DND-41 (cell line): ENCODE results near the gene LMO1.

Experiments used
- CTCF ChIP-seq: IDR thresholded peaks from 2 replicates; pipeline ENCODE4 v1.5.1; 2012; ENCODE audit warnings: borderline replicate concordance, low read length, moderate library complexity, mild to moderate bottlenecking; ENCODE audit not compliant: poor library complexity, severe bottlenecking; ENCODE audit errors: extremely low read depth
- EZH2 ChIP-seq: IDR thresholded peaks from 3 replicates; pipeline ENCODE4 v1.6.1; 2012; ENCODE audit warnings: borderline replicate concordance, low read depth, mild to moderate bottlenecking, moderate library complexity, low read length, inconsistent platforms; ENCODE audit not compliant: severe bottlenecking

- TF ChIP-seq CTCF (no peak), EZH2 (no peak)
Measured at GRCh38 chr11:8252946-8253345, 10.7 kb downstream of the LMO1 start.
